Gastrocnemius medialis (tissue), 4 donors: ENCODE results near the gene MYO7A.

Experiments used
- CTCF ChIP-seq, 5 experiments: fragments of 450-650 bp in 3 of 5; fragments of 200-600 bp in 2 of 5; sonication (generic) in 2 of 5; IDR thresholded peaks in 4 of 5; conservative IDR thresholded peaks in 1 of 5; 1 replicate in 4 of 5; 2 replicates in 1 of 5; pipeline ENCODE4 v1.5.1; 2016 to 2019; ENCODE audit warnings: antibody characterized with exemption in 5 of 5, mild to moderate bottlenecking in 3 of 5, moderate library complexity in 3 of 5
- POLR2A ChIP-seq, 2 donors: fragments of 450-650 bp; IDR thresholded peaks; one replicate each; pipeline ENCODE4 v1.6.1; 2017; ENCODE audit warnings: antibody characterized with exemption in 2 of 2, mild to moderate bottlenecking in 2 of 2, moderate library complexity in 2 of 2

GRCh38 chr11:77166021-77166420, 38.0 kb downstream of the MYO7A start:
- no peak for TF ChIP-seq CTCF (IDR thresholded peaks at IDR 0.05 in 4 of 5, conservative IDR thresholded peaks at IDR 0.05 in 1 of 5)
- no peak for TF ChIP-seq POLR2A (IDR thresholded peaks at IDR 0.05)
